Retina (tissue), 1 donor: ENCODE data around the gene DAB1.
"Not testable (repeated sequence)": the region's sequence is repeated elsewhere in the genome, so short reads cannot be mapped to it uniquely, and the experiment has no call there.

Experiments used
- DNase-seq: peaks from one replicate; pipeline ENCODE4 v3.0.0-alpha.2; 2016

The DAB1 gene

GRCh38 chr1:57111175-57111574, 312.7 kb downstream of the DAB1 start:
- no peak for DNase-seq

- DNase-seq: no peak
These were observed 314.0 kb downstream of the DAB1 start for GRCh38 chr1:57109883-57110282.

- no peak for DNase-seq
These were observed 314.6 kb downstream of the DAB1 start for GRCh38 chr1:57109247-57109646.

GRCh38 chr1:57106296-57106695, 317.6 kb downstream of the DAB1 start:
- DNase-seq: no peak

- DNase-seq: no peak
These were observed 321.1 kb downstream of the DAB1 start for GRCh38 chr1:57102561-57103326.

- no peak for DNase-seq
These were observed 322.7 kb downstream of the DAB1 start for GRCh38 chr1:57101209-57101608.

GRCh38 chr1:57094749-57095148, 329.1 kb downstream of the DAB1 start:
- no peak for DNase-seq

- DNase-seq: no peak
These were observed 330.7 kb downstream of the DAB1 start for GRCh38 chr1:57093122-57093521.

GRCh38 chr1:57091642-57092041, 332.2 kb downstream of the DAB1 start:
- DNase-seq: no peak

- DNase-seq: no peak
These were observed 334.0 kb downstream of the DAB1 start for GRCh38 chr1:57089855-57090254.

GRCh38 chr1:57089221-57089620, 334.6 kb downstream of the DAB1 start:
- no peak for DNase-seq

GRCh38 chr1:57088653-57089052, 335.2 kb downstream of the DAB1 start:
- no peak for DNase-seq

GRCh38 chr1:57087660-57088059, 336.2 kb downstream of the DAB1 start:
- DNase-seq: not testable (repeated sequence)

- DNase-seq: peak; percentile 19
These were observed 337.7 kb downstream of the DAB1 start for GRCh38 chr1:57086154-57086553.

- DNase-seq: no peak
These were observed 339.2 kb downstream of the DAB1 start for GRCh38 chr1:57084701-57085100.

GRCh38 chr1:57082711-57083439, 341.0 kb downstream of the DAB1 start:
- no peak for DNase-seq

GRCh38 chr1:57079454-57080157, 344.3 kb downstream of the DAB1 start:
- no peak for DNase-seq

GRCh38 chr1:57072401-57073110, 351.3 kb downstream of the DAB1 start:
- DNase-seq: no peak

GRCh38 chr1:57067863-57068262, 356.0 kb downstream of the DAB1 start:
- no peak for DNase-seq

GRCh38 chr1:57066980-57067610, 356.8 kb downstream of the DAB1 start:
- DNase-seq: no peak

- no peak for DNase-seq
These were observed 358.4 kb downstream of the DAB1 start for GRCh38 chr1:57065442-57065841.

- peak; percentile 32 for DNase-seq
These were observed 359.3 kb downstream of the DAB1 start for GRCh38 chr1:57064379-57065140.
